Measurements from ENCODE around the gene ADRA2B.
A peak's percentile ranks its signal among the peaks of the same experiment; 100 is the strongest.
"Not testable (repeated sequence)": the region's sequence is repeated elsewhere in the genome, so short reads cannot be mapped to it uniquely, and the experiment has no call there.

Gene ADRA2B

DNA sequence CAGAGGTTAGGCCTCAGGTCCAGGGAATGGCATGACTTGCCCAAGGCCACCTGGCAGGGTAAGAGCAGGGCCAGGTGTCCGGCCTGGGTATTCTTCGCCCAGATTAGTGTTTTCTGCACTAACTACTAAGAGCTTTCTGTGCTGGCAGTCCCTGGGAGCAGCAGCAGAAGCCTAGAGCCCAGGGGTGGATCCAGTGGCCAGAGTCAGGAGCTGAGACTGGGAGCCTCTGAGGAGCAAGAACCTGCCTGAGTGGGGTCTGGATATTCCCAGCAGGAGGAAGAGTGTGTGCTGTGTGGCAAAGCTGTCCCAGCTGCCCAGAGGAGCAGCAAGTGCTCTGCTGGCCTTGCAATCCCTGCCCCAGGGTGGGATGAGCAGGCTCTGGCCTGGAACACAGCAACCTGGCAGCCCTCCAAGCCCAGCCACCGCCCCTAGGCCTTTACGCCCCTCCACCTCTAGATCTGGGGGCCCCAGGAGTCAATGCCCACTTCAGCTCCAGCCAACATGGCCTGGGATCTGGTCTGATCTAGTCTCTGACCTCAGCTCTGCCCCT, 50.9 kb downstream of the ADRA2B start:
- no peak for DNase-seq

DNA sequence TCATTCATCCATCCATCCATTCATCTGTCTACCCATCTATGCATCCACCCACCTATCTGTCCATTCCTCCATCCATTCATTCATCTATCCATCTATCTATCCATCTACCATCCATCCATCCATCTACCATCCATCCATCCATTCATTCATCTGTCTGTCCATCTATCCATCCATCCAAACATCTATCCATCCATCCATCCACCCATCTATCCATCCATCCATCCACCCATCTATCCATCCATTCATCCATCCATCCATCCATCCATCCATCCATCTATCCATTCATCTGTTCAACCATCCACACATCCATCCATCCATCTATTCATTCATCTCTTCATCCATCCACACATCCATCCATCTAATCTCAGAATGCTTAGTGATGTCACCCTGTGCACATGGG, 51.6 kb downstream of the ADRA2B start:
- not testable (repeated sequence) for DNase-seq

DNA sequence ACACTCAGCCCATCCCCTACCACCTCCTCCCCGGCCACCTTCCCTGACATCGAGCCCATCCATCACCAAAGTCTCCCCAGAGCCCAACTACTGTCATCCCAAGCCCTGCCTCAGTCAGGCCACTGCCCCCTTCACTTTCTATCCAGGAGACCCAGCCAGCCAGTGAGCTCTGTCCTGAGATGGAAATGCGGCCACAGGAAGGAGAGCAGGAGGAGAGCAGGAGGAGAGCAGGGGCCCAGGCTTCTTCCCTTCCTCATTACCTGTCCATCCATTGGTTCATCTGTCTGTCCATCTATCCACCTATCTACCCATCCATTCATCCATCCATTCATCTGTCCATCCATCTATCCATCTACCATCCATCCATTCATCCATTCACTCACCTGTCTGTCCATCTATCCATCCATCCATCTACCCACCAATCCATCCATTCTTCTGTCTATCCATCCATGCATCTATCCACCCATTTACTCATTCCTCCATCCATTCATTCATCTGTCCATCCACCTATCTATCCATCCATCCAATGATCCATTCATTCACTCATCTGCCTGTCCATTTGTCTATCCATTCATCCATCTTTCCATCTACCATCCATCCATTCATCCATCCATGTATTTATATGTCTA, 52.2 kb downstream of the ADRA2B start:
- DNase-seq: not testable (repeated sequence)

DNA sequence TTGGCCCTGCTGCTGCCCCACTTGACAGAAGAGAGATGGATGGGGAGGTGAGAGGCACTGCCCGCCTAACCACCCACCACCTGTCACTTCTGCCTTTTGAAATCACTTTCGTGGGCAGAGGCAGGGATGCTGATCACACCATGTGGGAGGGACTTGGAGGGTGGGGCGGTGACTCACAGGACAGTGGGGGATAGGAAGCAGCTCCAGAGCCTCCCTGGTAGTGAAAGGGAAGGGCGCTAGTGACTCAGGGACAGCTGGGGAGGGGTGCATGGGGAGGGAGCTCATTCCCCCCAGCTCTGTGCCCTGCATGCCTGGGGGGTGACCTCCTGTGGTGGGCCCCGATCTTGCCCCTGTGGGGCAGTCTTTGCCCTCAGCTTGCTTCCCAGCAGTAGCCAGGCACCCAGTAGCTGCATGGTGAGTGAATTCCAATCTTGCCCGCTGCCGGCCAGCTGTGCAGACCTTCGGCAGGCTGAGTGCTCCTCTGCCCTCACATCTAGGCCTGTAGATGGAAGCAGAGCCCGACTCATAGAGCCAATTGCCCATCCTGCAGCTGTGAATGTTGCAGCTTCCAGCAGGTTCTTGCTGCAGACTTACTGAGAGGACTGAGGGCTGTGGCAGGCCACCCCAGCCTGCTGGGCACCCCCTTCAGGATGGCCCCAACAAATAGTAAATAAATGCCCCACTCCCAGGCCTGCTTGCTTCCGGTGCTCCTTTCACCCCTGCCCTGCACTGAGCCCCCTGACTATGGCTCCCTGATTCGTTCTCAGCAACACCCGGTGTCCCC, 53.1 kb downstream of the ADRA2B start:
- DNase-seq: peak; percentile 20

Data from CD4-positive, alpha-beta T cell treated with Interleukin-21 for 1 hour (primary cell).